K562 (cell line): ENCODE data around the gene GABRR2. TPM values are rescaled to one million over a fixed set of nuclear protein-coding genes. Genes with fewer than 3 reads are reported as not detected.

Source experiments
- ATAC-seq: fragments of 200-7000 bp; cut with Tn5 transposase; 3 replicates; pipeline ENCODE4 v1.9.1; 2020; ENCODE audit warnings: moderate library complexity
- BruUV-seq: library from RNA; stranded (reverse); fragments of 400-500 nt; replicated peaks from 2 replicates; lab custom pipeline; 2021; lab: Mats Ljungman, UMichigan
- CTCF ChIA-PET: fragments of 300-600 bp; formaldehyde crosslinking; extraction: SDS; loops from one replicate; lab custom pipeline; 2021; ENCODE audit warnings: low intra/inter-chr PET ratio; lab: Yijun Ruan, JAX
- POLR2A ChIA-PET: fragments of 300-600, 350-650 bp; sonication (Branson Sonifier 250); formaldehyde crosslinking; extraction: SDS; loops from one replicate; lab custom pipeline; 2021; ENCODE audit warnings: antibody characterized with exemption, inconsistent platforms; lab: Yijun Ruan, JAX
- DNase-seq, 4 experiments: peaks; one replicate each; pipeline versions ENCODE4 v3.0.0 to v3.0.0-alpha.2; 2011 to 2018; ENCODE audit warnings: low spot score in 3 of 4, mixed read lengths in 3 of 4; ENCODE audit errors: extremely low read depth in 1 of 4
- FAIRE-seq: peaks from 2 replicates; lab custom pipeline; 2011; peaks lifted over from hg19 to GRCh38; lab: Jason Lieb, UNC
- H2AFZ ChIP-seq: 2 replicates; pipeline ENCODE4 v1.6.0; 2011; ENCODE audit warnings: low read depth, low read length, control low read depth, inconsistent platforms
- H3K27ac ChIP-seq: fragments of 200-600 bp; 3 replicates; pipeline ENCODE4 v1.8.0; 2011; ENCODE audit warnings: low read depth, mild to moderate bottlenecking, control low read depth, inconsistent platforms, low read length, moderate library complexity, mixed read lengths; ENCODE audit errors: extremely low read depth
- H3K27me3 ChIP-seq, 2 experiments: fragments of 300-600 bp in 1 of 2; 2 replicates in 1 of 2; 3 replicates in 1 of 2; pipeline versions ENCODE4 v1.6.0 to v1.8.0; 2011; ENCODE audit warnings: inconsistent platforms in 2 of 2, low read length in 2 of 2, mild to moderate bottlenecking in 1 of 2, mixed read lengths in 1 of 2, moderate library complexity in 1 of 2; ENCODE audit not compliant: control insufficient read depth in 2 of 2, insufficient read depth in 2 of 2
- H3K36me3 ChIP-seq: fragments of 300-600 bp; 3 replicates; pipeline ENCODE4 v1.8.0; 2011; ENCODE audit warnings: mild to moderate bottlenecking, low read length, inconsistent platforms; ENCODE audit not compliant: control insufficient read depth, insufficient read depth
- H3K4me1 ChIP-seq, 2 experiments: fragments of 200-600 bp in 1 of 2; replicated peaks in 1 of 2; 2 replicates in 1 of 2; 3 replicates in 1 of 2; pipeline versions ENCODE4 v1.5.1 to v1.8.0; 2011; ENCODE audit warnings: inconsistent platforms in 2 of 2, low read length in 2 of 2, mild to moderate bottlenecking in 1 of 2, mixed read lengths in 1 of 2, moderate library complexity in 1 of 2; ENCODE audit not compliant: control insufficient read depth in 2 of 2, insufficient read depth in 2 of 2
- H3K4me2 ChIP-seq: 2 replicates; pipeline ENCODE4 v1.6.1; 2011; ENCODE audit warnings: low read length, control low read depth, inconsistent platforms, mixed read lengths; ENCODE audit not compliant: insufficient read depth
- H3K4me3 ChIP-seq: fragments of 200-600 bp; sonication (generic), shearing (Covaris generic); 2 replicates; pipeline ENCODE4 v1.5.1; 2016; ENCODE audit warnings: control low read depth, inconsistent platforms
- H3K79me2 ChIP-seq: fragments of 200-600 bp; 3 replicates; pipeline ENCODE4 v1.8.0; 2011; ENCODE audit warnings: low read length, inconsistent platforms; ENCODE audit not compliant: control insufficient read depth, insufficient read depth
- H3K9ac ChIP-seq, 2 experiments: 2 replicates each; pipeline versions ENCODE4 v1.6.0 to v1.6.1; 2011; ENCODE audit warnings: low read depth in 2 of 2, low read length in 2 of 2, control low read depth in 1 of 2, inconsistent platforms in 1 of 2, mild to moderate bottlenecking in 1 of 2, mixed read lengths in 1 of 2; ENCODE audit not compliant: insufficient read depth in 1 of 2
- H3K9me1 ChIP-seq: one replicate; pipeline ENCODE4 v1.6.0; 2011; ENCODE audit warnings: inconsistent platforms, mild to moderate bottlenecking, low read length, moderate library complexity; ENCODE audit not compliant: control insufficient read depth, insufficient read depth
- H3K9me3 ChIP-seq: replicated peaks from 2 replicates; pipeline ENCODE4 v1.5.1; 2011; ENCODE audit warnings: low read depth, low read length, inconsistent platforms; ENCODE audit not compliant: control insufficient read depth, insufficient read depth
- H4K20me1 ChIP-seq: replicated peaks from 2 replicates; pipeline ENCODE4 v1.6.1; 2011; ENCODE audit warnings: low read length, inconsistent platforms, mixed read lengths; ENCODE audit not compliant: control insufficient read depth, insufficient read depth
- CEBPB ChIP-seq: fragments of 450-650 bp; IDR thresholded peaks from 2 replicates; pipeline ENCODE4 v1.6.1; 2016; ENCODE audit warnings: missing genetic modification characterization, missing compliant biosample characterization
- CEBPG ChIP-seq, 3 experiments: fragments of 200-800 bp in 1 of 3; sonication (Bioruptor generic) in 1 of 3; sonication (generic) in 1 of 3; formaldehyde crosslinking in 1 of 3; IDR thresholded peaks in 2 of 3; conservative IDR thresholded peaks in 1 of 3; 2 replicates each; pipeline versions ENCODE4 v1.6.1 to v1.8.0; 2016 to 2022; ENCODE audit warnings: missing compliant biosample characterization in 2 of 3, missing genetic modification characterization in 2 of 3, mild to moderate bottlenecking in 1 of 3, missing genetic modification reagents in 1 of 3
- HMG20A ChIP-seq: fragments of 450-650 bp; formaldehyde crosslinking; conservative IDR thresholded peaks from 2 replicates; pipeline ENCODE4 v1.4.0; 2020; ENCODE audit warnings: mild to moderate bottlenecking, mixed read lengths
- HNRNPH1 ChIP-seq: fragments of 200-400 bp; formaldehyde crosslinking; optimal IDR thresholded peaks from 2 replicates; pipeline ENCODE3; 2017; ENCODE audit warnings: low read depth, mild to moderate bottlenecking, low read length, moderate library complexity
- HNRNPK ChIP-seq: fragments of 200-400 bp; formaldehyde crosslinking; IDR thresholded peaks from one replicate; pipeline ENCODE4 v1.6.1; 2018; ENCODE audit warnings: mild to moderate bottlenecking, low read depth, low read length; ENCODE audit not compliant: poor library complexity, severe bottlenecking
- MAZ ChIP-seq, 2 experiments: fragments of 450-650 bp in 1 of 2; sonication (generic) in 1 of 2; formaldehyde crosslinking; IDR thresholded peaks in 1 of 2; conservative IDR thresholded peaks in 1 of 2; 2 replicates each; pipeline versions ENCODE4 v1.4.0 to v1.5.0; 2020; ENCODE audit warnings: mild to moderate bottlenecking in 1 of 2, missing genetic modification reagents in 1 of 2
- SLC30A9 ChIP-seq: fragments of 250-450 bp; sonication (Bioruptor Pico); IDR thresholded peaks from 2 replicates; pipeline ENCODE4 v1.8.0; 2022; ENCODE audit warnings: mild to moderate bottlenecking, moderate library complexity
- SMARCA5 ChIP-seq: fragments of 450-650 bp; IDR thresholded peaks from 2 replicates; pipeline ENCODE4 v1.6.1; 2016
- SNRNP70 ChIP-seq: fragments of 200-400 bp; formaldehyde crosslinking; optimal IDR thresholded peaks from 2 replicates; pipeline ENCODE3; 2017; ENCODE audit warnings: low read depth, low read length
- SOX6 ChIP-seq: fragments of 450-650 bp; IDR thresholded peaks from 2 replicates; pipeline ENCODE4 v1.6.1; 2014; ENCODE audit warnings: mild to moderate bottlenecking
- SUPT5H ChIP-seq: fragments of 450-650 bp; IDR thresholded peaks from 2 replicates; pipeline ENCODE4 v1.6.1; 2016
- ZNF431 ChIP-seq: sonication (generic); formaldehyde crosslinking; IDR thresholded peaks from 2 replicates; pipeline ENCODE4 v1.8.0; 2022; ENCODE audit warnings: mild to moderate bottlenecking, missing genetic modification reagents
- WGBS: fragments of 100-300 bp; shearing (Covaris generic); methylation state at CpG from one replicate; pipeline ENCODE4 v1.1.6; 2016; ENCODE audit warnings: low coverage, mixed read lengths; ENCODE audit not compliant: insufficient coverage; ENCODE audit errors: missing lambda C conversion rate; 5-methylcytosine and 5-hydroxymethylcytosine counted together
- in situ Hi-C: fragments of 300-500 bp; cut with MboI; formaldehyde crosslinking; loops from 4 replicates; pipeline ENCODE4 v1.15.0; 2018; ENCODE audit warnings: inconsistent platforms, mixed read lengths
- intact Hi-C: fragments of 100-400 bp; cut with micrococcal nuclease; formaldehyde crosslinking; loops from 2 replicates; pipeline ENCODE4 v1.14.2; 2022
- polyA plus RNA-seq, 8 experiments: library from polyadenylated mRNA; depleted of rRNA in 4 of 8; stranded (reverse) in 5 of 8; unstranded in 3 of 8; fragments of >200 nt; fragmentation: Nextera tagmentation in 2 of 8; fragmentation: Illumina TruSeq in 1 of 8; extraction: Ambion mirVana in 2 of 8; extraction: Trizol in 1 of 8; gene quantifications; 2 replicates each; pipeline versions ENCODE4 v1.2.1 to v1.2.3, GENCODE V29; 2011 to 2014; ENCODE audit warnings: inconsistent platforms in 1 of 8, missing spikeins in 1 of 8
- total RNA-seq, 7 experiments: library from RNA; depleted of rRNA in 6 of 7; stranded (reverse); fragments of >200 nt in 6 of 7; fragmentation: Illumina TruSeq in 2 of 7; extraction: Trizol in 2 of 7; gene quantifications; 2 replicates each; pipeline versions ENCODE4 v1.2.1 to v1.2.3, GENCODE V29; 2011 to 2021; ENCODE audit warnings: low replicate concordance in 1 of 7
- TF ChIP-seq, protein P1 (sequence below): fragments of 250-450 bp; sonication (Bioruptor Pico); IDR thresholded peaks from 2 replicates; pipeline ENCODE4 v1.8.0; 2021; ENCODE audit warnings: moderate library complexity, mild to moderate bottlenecking, inconsistent platforms
- TF ChIP-seq, protein P2 (sequence below): fragments of 250-450 bp; sonication (Bioruptor Pico); IDR thresholded peaks from 2 replicates; pipeline ENCODE4 v1.4.0; 2020; ENCODE audit warnings: mild to moderate bottlenecking, moderate library complexity, borderline replicate concordance
- TF ChIP-seq, protein P3 (sequence below): sonication (generic); formaldehyde crosslinking; IDR thresholded peaks from 2 replicates; pipeline ENCODE4 v1.9.0; 2022; ENCODE audit warnings: mild to moderate bottlenecking, missing genetic modification reagents
- TF ChIP-seq, protein P4 (sequence below): sonication (generic); formaldehyde crosslinking; IDR thresholded peaks from 2 replicates; pipeline ENCODE4 v1.8.0; 2022; ENCODE audit warnings: missing genetic modification reagents, mild to moderate bottlenecking, borderline replicate concordance

The GABRR2 gene
- total and polyA plus RNA-seq, 9 of the 15 experiments (the other 6 are each of a cell fraction or from before 2014, with no cell fraction given): 0.09 to 0.13 (median 0.10) TPM; not detected in 6

DNA sequence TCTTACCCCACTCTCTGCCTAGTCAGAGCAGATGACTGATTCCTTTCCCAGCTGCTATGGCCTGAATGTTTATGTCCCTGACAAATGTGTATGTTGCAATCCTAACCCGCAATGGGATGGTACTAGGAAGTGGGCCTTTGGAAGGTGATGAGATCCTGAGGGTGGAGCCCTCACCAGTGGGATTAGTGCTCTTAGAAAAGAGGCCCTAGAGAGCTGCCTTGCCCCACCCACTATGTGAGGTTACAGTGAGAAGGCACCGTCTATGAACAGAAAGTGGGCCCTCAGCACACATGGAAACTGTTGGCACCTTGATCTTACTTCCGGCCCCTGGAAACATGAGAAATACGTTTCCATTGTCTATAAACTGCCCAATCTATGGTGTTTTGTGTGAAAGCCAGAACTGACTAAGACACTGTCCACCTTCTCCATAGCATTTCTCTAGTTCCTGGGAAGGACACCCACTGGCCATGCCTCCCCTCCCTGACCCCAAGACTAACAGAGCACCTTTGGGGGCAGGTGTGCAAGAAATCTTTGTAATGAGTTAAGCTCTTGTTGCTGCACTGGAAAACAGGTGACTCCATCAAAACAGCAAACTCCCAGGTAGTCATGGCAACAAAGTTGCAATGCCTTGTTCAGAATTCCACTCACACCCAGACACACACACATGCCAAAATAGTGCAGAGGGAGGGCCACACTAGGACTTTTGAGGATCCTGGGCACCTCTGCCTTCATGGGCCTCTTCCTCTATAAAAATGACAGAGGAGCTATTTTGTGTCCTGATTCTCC lies 16.2 kb downstream of the GABRR2 start:
- Histone ChIP-seq H3K4me1 (peaks cover 0 to 12% of the 10 kb centered on the region in 2 experiments; a peak in 3 of 5 replicates), H4K20me1 (no peaks in the 10 kb centered on the region; the same call in 1 of the 2 replicates), H3K27me3 (peaks cover 6 to 42% of the 10 kb centered on the region in 2 experiments; a peak in 3 of 5 replicates), H3K9ac (no peak overlapping the region), H2AFZ (no peak overlapping the region), H3K36me3 (no peaks in the 10 kb centered on the region), H3K9me3 (no peaks in the 10 kb centered on the region), H3K4me3 (no peak overlapping the region), H3K27ac (no peak overlapping the region), H3K79me2 (no peaks in the 10 kb centered on the region), H3K9me1 (no peaks in the 10 kb centered on the region), H3K4me2 (no peak overlapping the region)
- in situ Hi-C loops (no loop called here), intact Hi-C loops (no loop called here)
- BruUV-seq: no TSS peak
- WGBS: 2% methylated on average over 3 of the region's 4 CpGs
- no peak for ATAC-seq
- no peak for DNase-seq
- no peak for FAIRE-seq
- ChIA-PET POLR2A (no interaction called here), CTCF (no interaction called here)
- TF ChIP-seq, protein P1, sequence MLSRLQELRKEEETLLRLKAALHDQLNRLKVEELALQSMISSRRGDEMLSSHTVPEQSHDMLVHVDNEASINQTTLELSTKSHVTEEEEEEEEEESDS (CRISPR knock-in tag): no peak
- no peak for TF ChIP-seq SLC30A9 (CRISPR knock-in tag)
- no peak for TF ChIP-seq SUPT5H
- TF ChIP-seq, protein P2, sequence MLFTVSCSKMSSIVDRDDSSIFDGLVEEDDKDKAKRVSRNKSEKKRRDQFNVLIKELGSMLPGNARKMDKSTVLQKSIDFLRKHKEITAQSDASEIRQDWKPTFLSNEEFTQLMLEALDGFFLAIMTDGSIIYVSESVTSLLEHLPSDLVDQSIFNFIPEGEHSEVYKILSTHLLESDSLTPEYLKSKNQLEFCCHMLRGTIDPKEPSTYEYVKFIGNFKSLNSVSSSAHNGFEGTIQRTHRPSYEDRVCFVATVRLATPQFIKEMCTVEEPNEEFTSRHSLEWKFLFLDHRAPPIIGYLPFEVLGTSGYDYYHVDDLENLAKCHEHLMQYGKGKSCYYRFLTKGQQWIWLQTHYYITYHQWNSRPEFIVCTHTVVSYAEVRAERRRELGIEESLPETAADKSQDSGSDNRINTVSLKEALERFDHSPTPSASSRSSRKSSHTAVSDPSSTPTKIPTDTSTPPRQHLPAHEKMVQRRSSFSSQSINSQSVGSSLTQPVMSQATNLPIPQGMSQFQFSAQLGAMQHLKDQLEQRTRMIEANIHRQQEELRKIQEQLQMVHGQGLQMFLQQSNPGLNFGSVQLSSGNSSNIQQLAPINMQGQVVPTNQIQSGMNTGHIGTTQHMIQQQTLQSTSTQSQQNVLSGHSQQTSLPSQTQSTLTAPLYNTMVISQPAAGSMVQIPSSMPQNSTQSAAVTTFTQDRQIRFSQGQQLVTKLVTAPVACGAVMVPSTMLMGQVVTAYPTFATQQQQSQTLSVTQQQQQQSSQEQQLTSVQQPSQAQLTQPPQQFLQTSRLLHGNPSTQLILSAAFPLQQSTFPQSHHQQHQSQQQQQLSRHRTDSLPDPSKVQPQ (CRISPR knock-in tag): no peak
- TF ChIP-seq SNRNP70: no peak
- TF ChIP-seq HMG20A: no peak
- TF ChIP-seq SOX6: no peak
- peak; percentile 45; the same call in 1 of the 2 replicates for TF ChIP-seq CEBPG (CRISPR knock-in tag; IDR thresholded peaks at IDR 0.05)
- peak; percentile 82 to 84 for TF ChIP-seq CEBPG (tag; conservative IDR thresholded peaks at IDR 0.05 in 1 of 2, IDR thresholded peaks at IDR 0.05 in 1 of 2)
- no peak for TF ChIP-seq ZNF431 (CRISPR knock-in tag)
- no peak for TF ChIP-seq SMARCA5
- no peak for TF ChIP-seq HNRNPK
- TF ChIP-seq, protein P3, sequence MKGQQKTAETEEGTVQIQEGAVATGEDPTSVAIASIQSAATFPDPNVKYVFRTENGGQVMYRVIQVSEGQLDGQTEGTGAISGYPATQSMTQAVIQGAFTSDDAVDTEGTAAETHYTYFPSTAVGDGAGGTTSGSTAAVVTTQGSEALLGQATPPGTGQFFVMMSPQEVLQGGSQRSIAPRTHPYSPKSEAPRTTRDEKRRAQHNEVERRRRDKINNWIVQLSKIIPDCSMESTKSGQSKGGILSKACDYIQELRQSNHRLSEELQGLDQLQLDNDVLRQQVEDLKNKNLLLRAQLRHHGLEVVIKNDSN (CRISPR knock-in tag): no peak
- TF ChIP-seq, protein P4, sequence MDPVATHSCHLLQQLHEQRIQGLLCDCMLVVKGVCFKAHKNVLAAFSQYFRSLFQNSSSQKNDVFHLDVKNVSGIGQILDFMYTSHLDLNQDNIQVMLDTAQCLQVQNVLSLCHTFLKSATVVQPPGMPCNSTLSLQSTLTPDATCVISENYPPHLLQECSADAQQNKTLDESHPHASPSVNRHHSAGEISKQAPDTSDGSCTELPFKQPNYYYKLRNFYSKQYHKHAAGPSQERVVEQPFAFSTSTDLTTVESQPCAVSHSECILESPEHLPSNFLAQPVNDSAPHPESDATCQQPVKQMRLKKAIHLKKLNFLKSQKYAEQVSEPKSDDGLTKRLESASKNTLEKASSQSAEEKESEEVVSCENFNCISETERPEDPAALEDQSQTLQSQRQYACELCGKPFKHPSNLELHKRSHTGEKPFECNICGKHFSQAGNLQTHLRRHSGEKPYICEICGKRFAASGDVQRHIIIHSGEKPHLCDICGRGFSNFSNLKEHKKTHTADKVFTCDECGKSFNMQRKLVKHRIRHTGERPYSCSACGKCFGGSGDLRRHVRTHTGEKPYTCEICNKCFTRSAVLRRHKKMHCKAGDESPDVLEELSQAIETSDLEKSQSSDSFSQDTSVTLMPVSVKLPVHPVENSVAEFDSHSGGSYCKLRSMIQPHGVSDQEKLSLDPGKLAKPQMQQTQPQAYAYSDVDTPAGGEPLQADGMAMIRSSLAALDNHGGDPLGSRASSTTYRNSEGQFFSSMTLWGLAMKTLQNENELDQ (CRISPR knock-in tag): no peak
- no peak for TF ChIP-seq HNRNPH1
- TF ChIP-seq MAZ (CRISPR knock-in tag; conservative IDR thresholded peaks at IDR 0.05 in 1 of 2, IDR thresholded peaks at IDR 0.05 in 1 of 2): no peak
- peak; percentile 77 for TF ChIP-seq CEBPB (tag)
